Lung microvascular endothelial cell (primary cell): ENCODE results near the gene FHOD3. TPM values are rescaled to one million over a fixed set of nuclear protein-coding genes. Genes with fewer than 3 reads are reported as not detected.
"Not testable (repeated sequence)": the region's sequence is repeated elsewhere in the genome, so short reads cannot be mapped to it uniquely, and the experiment has no call there.

Experiments
- DNase-seq, 2 donors: peaks; one replicate each; pipeline versions ENCODE4 v3.0.0 to v3.0.0-alpha.2; 2010; ENCODE audit warnings: low read depth in 2 of 2
- total RNA-seq: library from RNA; depleted of rRNA; stranded (reverse); fragments of >200 nt; gene quantifications from 2 replicates; pipeline ENCODE4 v1.2.1, GENCODE V29; 2014

Gene FHOD3
- total RNA-seq, 1 donor from 2014 or later = under 0.01 TPM

DNA sequence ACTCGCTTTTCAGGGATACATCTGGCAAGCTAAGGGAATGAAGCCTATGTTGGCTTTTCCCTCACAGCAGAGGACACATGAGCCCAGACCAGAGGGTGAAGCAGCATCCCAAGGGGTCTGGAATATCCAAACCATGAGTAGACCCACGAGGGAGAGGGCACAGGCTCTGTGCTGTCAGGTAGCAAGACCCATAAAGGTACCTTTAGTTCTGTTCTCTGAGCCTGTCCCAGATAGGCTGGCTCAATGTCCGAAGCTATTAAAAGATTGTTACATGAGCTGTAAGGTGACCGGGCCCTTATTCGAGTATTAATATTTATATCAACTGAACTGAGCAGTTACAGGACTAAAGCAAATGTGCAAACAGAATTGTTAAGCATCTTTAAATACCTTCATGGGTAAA, 479.1 kb downstream of the FHOD3 start:
- DNase-seq = no peak

DNA sequence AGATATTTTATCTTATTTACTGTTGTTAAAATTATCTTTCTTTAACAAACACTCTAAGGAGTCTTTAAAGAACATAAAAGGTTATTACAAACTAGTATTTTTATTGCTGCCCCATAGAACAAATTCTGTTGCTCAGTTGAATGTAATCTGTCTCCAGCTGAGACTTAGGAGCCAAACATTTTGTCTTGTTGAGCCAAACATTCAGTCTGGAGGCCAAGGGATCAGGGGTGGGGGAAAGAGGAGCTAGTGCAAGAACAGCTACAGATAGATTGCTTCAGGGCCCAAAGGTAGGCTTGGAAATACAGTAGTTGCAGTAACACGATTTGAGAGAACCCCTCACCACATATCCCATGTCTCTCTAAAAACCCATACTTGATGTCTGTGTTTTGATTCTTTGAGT, 480.1 kb downstream of the FHOD3 start:
- no peak for DNase-seq

DNA sequence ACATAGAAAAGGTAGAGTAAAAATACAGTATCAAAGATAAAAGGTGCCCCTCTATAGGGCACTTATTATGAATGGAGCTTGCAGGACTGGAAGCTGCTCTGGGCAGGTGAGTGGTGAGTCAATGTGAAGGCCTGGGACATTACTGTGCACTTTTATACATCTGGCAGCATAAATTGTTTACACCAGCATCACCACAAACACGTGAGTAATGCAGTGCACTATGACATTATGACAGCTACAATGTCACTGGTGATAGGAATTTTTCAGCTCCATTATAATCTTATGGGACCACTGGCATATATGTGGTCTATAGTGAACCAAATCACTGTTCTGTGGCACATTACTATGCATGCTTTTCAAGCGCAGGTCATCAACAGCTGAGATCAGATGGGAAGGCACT, 483.2 kb downstream of the FHOD3 start:
- no peak for DNase-seq

DNA sequence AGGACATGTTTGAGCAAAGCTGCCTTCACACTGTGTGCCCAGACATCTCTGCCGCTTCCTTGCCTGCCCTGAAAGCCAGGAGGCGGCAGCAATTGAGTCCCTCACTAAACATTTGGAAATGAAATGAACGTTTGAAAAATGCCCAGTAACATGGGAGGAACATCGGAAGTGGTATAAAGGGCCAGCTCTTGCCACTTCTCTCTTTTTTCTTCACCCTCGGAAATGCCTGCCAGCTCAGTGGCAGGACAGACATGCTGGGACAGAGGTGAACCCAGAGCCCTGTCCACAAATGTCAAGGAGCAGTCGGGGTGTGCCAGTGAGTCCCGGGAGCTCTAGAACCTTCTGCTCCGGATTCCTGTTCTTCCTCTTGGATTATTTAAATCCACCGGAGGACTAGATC, 485.2 kb downstream of the FHOD3 start:
- DNase-seq = no peak

DNA sequence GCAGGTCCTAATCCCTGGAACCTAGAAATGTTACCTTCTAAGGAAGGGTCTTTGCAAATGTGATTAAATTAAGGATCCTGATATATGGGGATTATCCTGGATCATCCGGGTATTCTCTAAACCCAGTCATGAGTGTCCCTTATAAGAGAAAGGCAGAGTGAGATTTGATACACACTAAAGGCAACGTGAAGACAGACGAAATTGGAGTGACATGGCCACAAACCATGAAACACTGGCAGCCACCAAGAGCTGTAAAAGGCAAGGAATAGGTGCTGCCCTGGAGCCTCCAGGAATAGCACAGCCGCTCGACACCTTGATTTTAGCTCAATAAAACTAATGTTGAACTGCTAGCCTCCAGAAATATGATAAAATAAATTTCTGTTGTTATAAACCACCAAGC, 486.3 kb downstream of the FHOD3 start:
- DNase-seq = no peak

DNA sequence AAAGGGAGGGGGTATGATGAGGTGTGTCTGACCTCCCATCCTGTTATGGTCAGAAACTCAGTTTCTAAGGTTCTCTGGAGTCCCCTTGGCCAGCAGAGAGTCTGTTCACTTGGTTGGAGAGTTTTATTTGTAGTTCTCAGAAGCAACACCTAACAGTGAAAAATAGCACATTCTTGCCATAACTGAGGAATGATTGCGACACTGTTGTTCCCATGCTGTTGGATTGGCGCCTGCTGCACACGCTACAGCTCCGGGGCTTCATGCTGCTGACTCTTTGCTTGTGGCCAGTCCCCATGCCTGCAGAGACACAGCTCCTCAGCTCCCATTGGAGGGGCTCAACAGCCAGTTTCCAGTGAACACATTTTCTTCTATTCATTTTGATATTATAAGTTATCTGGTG, 489.2 kb downstream of the FHOD3 start:
- peak; percentile 20 to 71 for DNase-seq

DNA sequence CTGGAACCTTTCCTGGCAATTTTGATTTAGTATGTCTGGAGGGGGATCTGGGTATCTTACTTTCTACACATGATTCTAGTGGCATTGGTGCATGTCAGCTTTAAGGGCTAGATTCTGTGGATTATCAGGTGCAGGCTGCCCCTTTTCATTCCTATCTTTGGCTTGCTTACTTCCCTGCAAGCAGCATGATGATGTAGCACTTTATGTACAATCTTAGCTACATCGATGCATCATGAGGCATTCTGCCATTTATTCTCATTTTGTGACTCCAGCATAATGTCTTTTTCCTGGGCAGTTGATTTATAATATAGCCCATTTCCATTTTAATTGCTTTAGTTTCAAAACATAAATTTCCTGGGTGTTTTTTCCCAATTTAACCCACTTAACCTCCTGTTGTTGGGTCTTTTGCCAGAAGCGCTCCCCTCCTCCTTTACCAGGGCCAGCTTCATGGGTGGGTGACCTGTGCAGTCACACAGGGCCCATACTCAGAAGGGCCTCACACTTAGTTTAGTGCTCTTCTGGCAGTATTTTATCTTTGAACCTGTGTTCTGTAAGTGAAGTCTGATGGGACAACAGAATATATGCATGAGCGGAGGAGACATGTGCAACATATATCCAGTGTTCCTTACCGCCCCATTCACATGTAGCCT, 495.2 kb downstream of the FHOD3 start:
- DNase-seq = no peak

DNA sequence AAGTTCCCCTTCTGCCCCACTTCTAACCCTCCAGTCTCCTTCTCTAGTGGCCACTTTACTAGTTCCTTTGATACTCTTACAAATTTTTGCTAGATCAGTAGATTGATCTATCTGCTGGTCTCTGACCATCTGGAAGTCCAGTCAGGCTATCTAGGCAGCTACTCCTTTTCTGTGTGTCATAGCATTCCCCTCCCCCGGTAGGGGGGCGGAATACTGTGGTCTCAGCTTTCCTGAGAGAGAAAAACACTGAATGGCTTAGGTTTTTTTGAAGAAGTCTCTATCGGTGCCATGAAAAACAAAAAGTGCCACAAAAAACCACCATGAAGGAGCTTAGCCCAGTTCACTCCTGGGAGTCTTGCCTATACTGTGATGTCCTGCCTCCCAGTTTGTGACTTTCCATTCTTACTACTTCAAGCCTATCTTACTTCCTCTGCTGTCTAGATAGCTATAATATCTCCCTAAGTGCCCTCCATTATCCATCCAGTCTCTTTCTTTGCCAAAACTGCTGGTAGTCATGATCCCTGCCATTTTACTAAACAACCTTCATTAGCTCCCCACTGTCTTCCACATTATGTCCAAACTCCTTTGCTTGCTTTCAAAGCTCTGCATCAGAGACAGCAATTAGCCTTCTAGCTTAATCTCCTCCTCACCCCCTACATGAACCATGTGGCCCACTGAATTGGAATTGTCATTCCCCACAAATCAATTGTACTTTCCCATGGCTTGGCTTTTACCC, 501.4 kb downstream of the FHOD3 start:
- DNase-seq = no peak

DNA sequence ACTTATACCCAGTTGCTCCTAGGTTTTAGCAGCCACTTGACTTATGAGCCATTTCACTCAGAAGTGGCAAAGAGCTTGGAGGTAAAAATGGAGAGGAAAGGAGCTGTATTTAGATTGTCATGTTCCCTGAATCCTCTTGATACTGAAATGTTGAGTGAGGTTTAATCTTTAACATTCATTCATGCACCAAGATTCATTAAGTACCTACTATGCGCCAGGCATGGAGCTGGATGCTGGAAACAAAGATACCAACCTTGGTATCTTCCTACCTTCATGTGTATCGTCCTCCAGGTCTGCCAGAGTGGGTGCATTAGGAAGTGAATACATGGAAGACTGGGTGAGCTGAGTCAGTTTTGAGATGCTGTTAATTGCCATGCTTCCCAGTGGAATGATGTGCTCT, 507.6 kb downstream of the FHOD3 start:
- DNase-seq = no peak

DNA sequence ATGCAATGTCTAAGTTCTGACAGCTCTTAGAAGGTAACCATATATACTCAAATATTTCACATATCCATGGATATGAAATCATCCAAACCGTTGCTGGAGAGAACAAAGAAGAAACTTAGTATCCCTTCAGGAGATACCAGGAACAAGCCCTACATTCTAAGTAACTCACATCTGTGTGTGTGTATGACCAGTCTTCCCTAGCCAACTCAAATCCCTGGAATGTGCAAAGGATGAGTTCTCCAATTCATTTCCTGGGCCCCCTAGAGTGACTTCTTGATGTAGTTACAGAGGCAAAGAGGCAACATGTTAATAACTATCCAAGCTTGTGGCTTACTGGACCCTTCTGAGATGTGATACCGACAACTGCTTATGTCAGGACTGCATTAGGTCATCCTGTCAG, 511.2 kb downstream of the FHOD3 start:
- no peak for DNase-seq

DNA sequence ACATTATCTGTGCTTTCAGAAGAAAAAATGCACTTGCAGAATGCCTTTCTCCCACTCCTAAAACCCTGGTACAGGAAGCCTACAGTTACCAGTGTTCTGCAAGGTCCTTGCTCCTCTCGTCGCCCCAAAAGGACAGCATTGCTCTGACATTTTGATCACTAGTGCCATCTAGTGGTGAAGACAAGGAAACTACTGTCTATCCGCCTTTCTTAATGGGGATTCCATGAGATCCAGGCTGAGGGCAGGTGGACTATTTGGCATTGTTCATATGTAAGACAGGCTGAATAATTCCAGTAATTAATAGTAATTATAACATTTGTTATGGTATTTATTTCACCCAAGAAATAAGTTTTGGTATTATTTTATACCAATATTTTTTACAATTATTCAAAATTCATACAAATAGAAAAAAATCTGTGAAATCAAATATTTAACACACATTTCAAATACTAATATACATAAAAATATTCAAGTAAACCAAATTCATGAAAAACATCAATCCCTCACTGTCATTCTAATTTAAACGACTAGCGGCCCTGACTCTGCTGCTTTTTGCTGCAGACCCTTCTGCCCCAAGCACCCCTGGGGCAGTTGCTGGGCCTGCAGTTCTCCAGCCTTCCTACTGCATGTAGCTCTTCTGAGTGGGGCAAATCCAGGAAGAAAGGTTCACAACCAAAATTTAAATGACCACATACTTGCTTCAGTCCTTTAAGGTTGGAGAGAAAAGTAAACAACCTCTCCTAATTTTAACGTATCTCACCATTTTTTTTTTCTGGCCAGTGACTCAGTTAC, 512.3 kb downstream of the FHOD3 start:
- peak; percentile 62 to 73 for DNase-seq

DNA sequence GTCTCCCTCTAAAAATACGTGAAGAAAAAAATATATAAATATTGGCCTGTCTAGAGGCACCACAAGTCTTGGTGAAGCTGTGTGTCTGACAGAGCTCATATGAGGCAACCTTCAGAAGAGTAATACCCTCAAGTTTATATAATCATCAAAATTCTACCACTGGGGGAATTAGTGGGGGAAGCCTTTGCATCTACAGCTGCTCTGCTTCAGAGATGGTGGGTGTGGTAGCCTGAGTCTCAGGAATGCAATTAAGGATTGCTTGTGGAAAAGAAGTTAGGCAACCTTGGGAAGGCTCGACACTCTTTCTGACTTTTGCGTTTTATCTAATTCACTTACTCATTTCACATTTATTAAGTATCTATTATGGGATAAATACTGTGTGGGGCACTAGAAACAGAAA, 513.9 kb downstream of the FHOD3 start:
- DNase-seq = no peak

DNA sequence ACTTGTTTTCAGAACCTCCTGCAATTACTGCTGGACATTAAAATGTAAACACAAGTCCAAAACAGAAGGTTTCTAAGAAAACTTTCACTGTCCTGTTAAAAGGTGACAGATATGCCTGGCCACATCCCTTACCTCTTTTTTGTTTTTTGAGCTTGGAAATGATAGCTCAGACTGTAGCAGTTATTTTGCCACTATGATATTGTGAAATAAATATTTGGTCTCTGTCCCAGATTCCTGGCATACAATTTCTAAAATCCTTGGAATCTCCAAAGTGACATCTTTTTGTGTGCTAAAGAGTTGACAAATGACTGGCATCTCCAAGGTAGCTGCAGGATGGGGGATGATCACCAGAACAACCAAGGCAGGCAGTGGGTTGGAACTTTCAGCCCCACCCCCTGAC, 514.4 kb downstream of the FHOD3 start:
- no peak for DNase-seq

DNA sequence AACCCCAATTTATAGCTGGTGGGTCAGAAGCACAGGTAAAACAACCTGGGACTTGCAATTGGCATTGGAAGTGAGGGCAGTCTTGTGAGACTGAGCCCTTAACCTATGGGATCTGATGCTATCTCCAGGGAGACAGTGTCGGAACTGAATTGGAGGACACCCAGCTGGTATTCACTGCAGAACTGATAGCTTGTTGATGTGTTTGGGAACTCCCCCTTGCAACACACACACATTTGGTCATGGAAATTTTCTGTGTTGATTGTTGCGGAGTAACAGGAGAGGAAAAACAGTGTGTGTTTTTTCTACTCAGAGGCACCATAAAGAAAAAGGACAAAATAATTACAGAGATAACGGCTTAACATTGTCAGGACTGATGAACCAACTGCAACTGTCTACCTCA, 515.2 kb downstream of the FHOD3 start:
- DNase-seq = peak in 1 of 2 donors; percentile 61

DNA sequence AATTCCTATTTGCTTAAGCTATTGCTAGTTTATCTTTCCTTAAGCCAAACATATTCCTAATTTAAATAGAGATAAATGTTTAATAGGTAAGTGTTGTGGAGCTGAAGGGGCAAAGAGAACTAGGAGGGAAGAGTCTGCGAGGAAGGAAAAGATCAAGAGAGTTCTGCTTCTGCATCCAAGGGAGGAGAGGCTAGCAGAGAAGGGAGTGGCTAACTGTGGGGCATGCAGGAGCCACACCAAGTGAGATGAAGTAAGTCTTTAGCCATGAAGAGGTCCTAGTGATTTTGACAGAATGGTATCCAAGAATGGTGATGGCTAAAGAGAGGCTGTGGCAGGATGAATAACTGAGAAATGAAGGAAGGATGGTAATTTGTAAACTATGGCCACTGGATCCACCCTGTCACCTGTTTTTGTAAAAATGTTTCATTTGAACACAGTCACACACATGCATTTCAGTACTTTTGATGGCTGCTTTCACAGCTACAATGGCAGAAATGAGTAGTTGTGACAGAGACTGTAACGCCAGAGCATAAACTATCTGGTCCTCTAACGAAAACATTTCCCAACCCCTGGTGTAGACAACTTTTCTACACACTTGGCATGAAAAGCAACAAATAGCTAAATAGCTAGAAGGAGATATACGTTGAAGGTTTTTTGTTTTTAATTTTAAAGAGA, 515.7 kb downstream of the FHOD3 start:
- no peak for DNase-seq

DNA sequence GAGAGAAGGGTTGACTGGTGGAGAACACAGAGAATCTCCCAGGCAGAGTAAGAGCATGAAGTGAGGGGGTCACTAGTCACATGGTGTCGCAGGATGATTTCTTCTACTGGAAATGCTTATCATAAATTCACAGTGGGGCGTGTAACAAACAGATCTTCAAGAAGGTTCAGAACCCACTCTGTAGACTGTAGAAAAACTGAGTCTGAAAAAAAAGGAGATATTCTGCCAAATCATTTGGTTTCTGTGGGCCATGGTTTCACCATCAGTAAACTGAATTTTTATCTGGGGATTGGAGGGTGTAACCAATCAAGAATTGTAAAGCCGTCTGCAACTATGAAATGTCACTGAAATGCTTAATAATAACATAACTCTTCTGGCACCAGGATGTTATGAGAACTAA, 516.3 kb downstream of the FHOD3 start:
- DNase-seq = no peak

DNA sequence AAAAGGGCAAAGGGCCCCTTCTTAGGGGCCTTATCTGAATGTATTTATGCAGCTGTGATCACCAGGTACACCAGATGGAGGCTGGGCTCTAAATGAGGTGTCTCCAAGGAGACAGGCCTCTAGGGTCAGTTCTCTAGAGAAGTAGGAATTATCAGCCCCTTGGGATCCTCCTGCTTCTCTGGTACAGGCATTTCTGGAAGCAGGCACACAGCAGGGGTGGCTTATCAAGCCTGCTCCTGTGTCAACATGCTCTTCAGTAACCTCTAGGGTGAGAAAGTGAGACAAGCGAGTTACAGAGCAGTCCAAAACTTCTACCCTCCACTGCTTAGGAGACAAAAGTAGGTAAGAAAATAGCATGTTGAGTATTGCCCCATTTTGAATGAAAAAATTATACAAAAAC, 517.5 kb downstream of the FHOD3 start:
- DNase-seq = no peak

DNA sequence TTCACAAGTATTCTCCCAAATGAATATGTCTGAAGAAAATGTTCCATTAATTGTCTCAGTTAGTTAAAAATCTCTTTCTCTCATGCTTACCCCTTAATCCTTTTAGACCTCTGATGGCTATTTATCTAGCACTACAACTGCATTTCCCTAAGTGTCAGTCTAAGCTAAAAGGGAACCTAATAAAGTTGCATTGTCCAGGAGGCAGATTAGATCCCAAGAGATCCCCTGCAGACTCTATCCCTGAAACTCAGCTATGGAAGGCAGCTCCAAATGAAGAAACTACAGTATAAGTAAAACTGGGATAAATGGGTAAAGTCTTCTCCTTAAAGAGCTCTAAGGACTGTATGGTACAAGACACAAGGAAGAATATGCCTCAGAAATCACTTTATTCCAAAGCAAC, 518.6 kb downstream of the FHOD3 start:
- DNase-seq = not testable (repeated sequence)

DNA sequence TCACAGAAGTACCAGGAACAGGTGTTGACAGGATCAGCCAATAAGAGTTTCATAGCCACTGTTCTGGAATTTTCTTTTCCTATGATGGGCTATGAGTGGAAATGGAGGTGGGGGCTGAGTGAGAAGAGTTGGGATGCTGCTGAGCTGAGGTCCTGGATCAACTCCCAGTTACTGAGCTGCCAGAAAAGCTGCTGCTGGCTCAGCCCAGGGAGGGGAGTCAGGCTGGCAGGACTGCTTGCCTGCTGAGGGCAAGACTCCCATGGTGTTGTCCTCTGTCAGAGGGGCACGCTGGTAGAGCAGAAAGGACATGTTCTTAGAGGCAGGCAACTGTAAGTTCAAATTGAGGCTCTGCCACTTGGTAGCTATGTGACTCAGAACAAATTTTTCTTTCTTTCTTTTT, 519.5 kb downstream of the FHOD3 start:
- no peak for DNase-seq

DNA sequence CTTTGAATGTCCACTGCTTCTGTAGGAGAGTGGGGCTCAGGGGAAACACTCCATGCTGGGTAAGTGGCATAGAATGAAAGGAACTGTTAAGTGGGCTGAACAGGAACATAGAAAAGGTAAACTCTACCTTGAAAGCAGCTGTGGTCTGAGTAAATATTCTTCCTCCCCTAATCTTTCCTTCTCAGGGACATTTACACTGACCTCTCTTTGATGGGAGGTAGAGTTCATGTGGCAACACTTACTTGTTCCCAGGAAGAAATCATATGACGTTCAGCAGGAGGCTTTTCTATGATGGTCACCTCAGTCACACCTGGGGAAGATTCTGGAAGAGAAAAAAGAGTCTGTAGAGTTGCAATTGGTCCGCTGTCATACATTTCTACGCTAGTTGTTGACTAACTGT, 521.1 kb downstream of the FHOD3 start:
- no peak for DNase-seq

DNA sequence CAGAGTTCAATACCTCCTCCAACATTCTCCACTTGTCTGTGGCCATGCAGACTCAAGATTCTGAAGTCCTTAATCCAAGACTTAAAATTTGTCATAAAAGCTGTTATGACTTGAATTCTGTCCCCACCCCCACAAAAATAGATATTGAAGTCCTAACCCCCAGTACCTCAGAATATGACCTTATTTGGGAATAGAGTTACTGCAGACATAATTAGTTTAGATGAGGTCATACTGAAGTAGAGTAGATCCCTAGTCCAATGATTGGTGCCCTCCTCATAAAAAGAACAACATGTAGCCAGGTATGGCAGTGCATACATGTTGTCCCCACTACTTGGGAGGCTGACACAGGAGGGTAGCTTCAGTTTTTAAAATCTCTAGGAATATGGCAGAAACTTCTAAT, 522.1 kb downstream of the FHOD3 start:
- DNase-seq = no peak

DNA sequence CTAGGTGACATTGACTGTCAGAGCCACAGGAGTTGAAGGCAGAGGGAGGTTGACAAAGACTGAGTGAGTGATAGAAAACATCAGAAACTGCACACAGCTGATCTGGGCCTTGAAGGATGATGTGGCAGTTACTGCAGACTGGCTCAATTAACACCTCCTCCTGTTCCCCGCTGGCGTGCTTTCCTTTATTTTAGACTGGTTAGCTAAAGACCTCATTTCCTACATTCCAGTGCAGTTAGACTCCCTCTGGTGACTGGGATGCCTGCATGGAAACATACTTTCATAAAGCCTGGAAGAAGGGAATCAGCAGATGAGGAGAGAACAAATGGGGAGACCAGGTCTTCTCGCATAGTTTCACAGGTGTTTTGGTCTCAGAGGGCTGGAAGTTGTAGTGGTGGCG, 524.2 kb downstream of the FHOD3 start:
- no peak for DNase-seq
